ENCODE results near the gene SPATA6. TPM values are rescaled to one million over a fixed set of nuclear protein-coding genes. Genes with fewer than 3 reads are reported as not detected.
A peak's percentile ranks its signal among the peaks of the same experiment; 100 is the strongest.
"Not testable (repeated sequence)": the region's sequence is repeated elsewhere in the genome, so short reads cannot be mapped to it uniquely, and the experiment has no call there.

Gene SPATA6
- total and polyA plus RNA-seq, 8 donors, result 2.1 to 13.6 (median 8.6) TPM

GRCh38 chr1:48309564-48310082, 162.4 kb downstream of the SPATA6 start:
- FAIRE-seq, result no peak
- intact Hi-C loops (cut with DNase I), result no loop called here
- ATAC-seq, result no peak

GRCh38 chr1:48302652-48303051, 169.4 kb downstream of the SPATA6 start:
- Histone ChIP-seq H3K27me3 (no peaks in the 10 kb centered on the region), H3K36me3 (peaks cover 0 to 14% (median 0%) of the 10 kb centered on the region in 3 donors), H3K27ac (no peak overlapping the region), H3K9me3 (no peaks in the 10 kb centered on the region), H3K4me3 (no peak overlapping the region), H3K4me1 (no peaks in the 10 kb centered on the region)
- no peak for ATAC-seq
- no peak for TF ChIP-seq CTCF (IDR thresholded peaks at IDR 0.05)
- intact Hi-C loops (cut with DNase I), result no loop called here
- DNase-seq, result no peak
- FAIRE-seq, result no peak

More at GRCh38 chr1:48309564-48310082, 162.4 kb downstream of the SPATA6 start:
- 72% methylated on average over 2 of the region's 2 CpGs for WGBS, 2 donors
- H3K27ac ChIP-seq, result no peak overlapping the region
- no peaks in the 10 kb centered on the region for H3K27me3 ChIP-seq
- no peaks in the 10 kb centered on the region for H3K4me1 ChIP-seq
- no peaks in the 10 kb centered on the region for H3K9me3 ChIP-seq
- no peak for DNase-seq
- no peak for TF ChIP-seq CTCF (IDR thresholded peaks at IDR 0.05)
- H3K36me3 ChIP-seq, result peaks cover 0 to under 1% (median 0%) of the 10 kb centered on the region in 3 donors
- no peak overlapping the region for H3K4me3 ChIP-seq

- H3K4me1 ChIP-seq, result no peaks in the 10 kb centered on the region
- no peak for FAIRE-seq
- H3K4me3 ChIP-seq, result no peak overlapping the region
- DNase-seq, result no peak
- intact Hi-C loops (cut with DNase I), result no loop called here
- H3K36me3 ChIP-seq, result no peaks in the 10 kb centered on the region
- no peak for TF ChIP-seq CTCF (IDR thresholded peaks at IDR 0.05)
- no peak for ATAC-seq
- H3K27ac ChIP-seq, result no peak overlapping the region
- no peaks in the 10 kb centered on the region for H3K27me3 ChIP-seq
- no peaks in the 10 kb centered on the region for H3K9me3 ChIP-seq
- WGBS, 2 donors, result 64 to 70% methylated on average over 1 of the region's 1 CpG
Measured at GRCh38 chr1:48294656-48295055, 177.3 kb downstream of the SPATA6 start.

GRCh38 chr1:48294094-48294493, 177.9 kb downstream of the SPATA6 start:
- ATAC-seq; H3K9me3 ChIP-seq; H3K27me3 ChIP-seq; H3K27ac ChIP-seq; FAIRE-seq; H3K4me1 ChIP-seq; H3K36me3 ChIP-seq; H3K4me3 ChIP-seq; intact Hi-C loops (cut with DNase I); DNase-seq: not testable (repeated sequence)
- WGBS, 2 donors, result 82 to 93% methylated on average over 6 of the region's 6 CpGs

GRCh38 chr1:48292706-48293105, 179.3 kb downstream of the SPATA6 start:
- Histone ChIP-seq H3K9me3 (no peaks in the 10 kb centered on the region), H3K27me3 (no peaks in the 10 kb centered on the region), H3K36me3 (no peaks in the 10 kb centered on the region), H3K27ac (no peak overlapping the region), H3K4me3 (no peak overlapping the region), H3K4me1 (no peaks in the 10 kb centered on the region)
- intact Hi-C loops (cut with DNase I), result no loop called here
- peak in 1 of 6 donors; percentile 25 for DNase-seq
- ATAC-seq, result no peak
- no peak for TF ChIP-seq CTCF (IDR thresholded peaks at IDR 0.05)
- 91 to 95% methylated on average over 5 of the region's 5 CpGs for WGBS, 2 donors
- no peak for FAIRE-seq

Data from pancreas (tissue), 10 donors.